Measurements from ENCODE around the gene TNFSF8. TPM values are rescaled to one million over a fixed set of nuclear protein-coding genes. Genes with fewer than 3 reads are reported as not detected.

TNFSF8 gene
- total and polyA plus RNA-seq, 2 of the 8 experiments (the other 6 are each of a cell fraction or from before 2014, with no cell fraction given), result not detected

DNA sequence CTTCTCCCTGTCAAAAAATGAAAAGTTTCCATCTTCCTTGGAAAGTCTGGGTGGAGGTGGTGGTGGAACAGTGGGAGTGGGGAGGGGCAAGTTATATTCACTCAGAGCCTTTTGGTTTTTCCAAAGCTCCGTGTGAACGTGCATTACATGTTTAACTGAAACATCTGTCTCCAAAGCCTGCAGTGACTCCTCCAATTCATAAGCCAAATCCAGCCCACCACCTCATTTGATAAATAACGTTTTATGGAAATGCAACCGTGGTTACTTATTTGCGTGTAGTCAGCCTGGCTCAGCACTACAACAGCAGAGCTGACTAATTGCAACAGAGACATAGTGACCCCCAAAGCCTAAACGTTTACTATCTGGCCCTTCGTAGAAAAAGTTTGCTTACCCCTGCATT, 13.9 kb downstream of the TNFSF8 start:
- CTCF ChIA-PET (ENCODE audit: partially characterized antibody), result interaction anchor here (0.7 to 16.1 kb wide), 3 partner anchors 7 to 178 kb away, joined by 3 to 234 read pairs (median 35); no protein-coding TSS in a partner anchor
- WGBS, 2 experiments (ENCODE audit: extremely low coverage in 1 of 2, insufficient coverage in 1 of 2, insufficient read length in 1 of 2, insufficient replicate concordance in 2 of 2, low coverage in 1 of 2, low lambda C conversion rate in 2 of 2, missing lambda C conversion rate in 1 of 2), result 69% methylated on average over 7 of the region's 7 CpGs; no CpG with 5 or more reads in 1 of the 2 experiments

More for the DNA sequence above, 13.9 kb downstream of the TNFSF8 start:
- H3K4me1 ChIP-seq (replicated peaks in 1 of 4; ENCODE audit: control insufficient read depth in 3 of 4, insufficient read depth in 4 of 4, low read length in 3 of 4), result peaks cover 0 to 2% (median 0%) of the 10 kb centered on the region in 4 experiments; a peak in 1 of 7 replicates
- H3K27ac ChIP-seq (ENCODE audit: low read depth, low read length), result no peak overlapping the region
- no peak overlapping the region for H3K23ac ChIP-seq (ENCODE audit: insufficient read length)
- H3K23me2 ChIP-seq (ENCODE audit: low read depth, low read length), result no peaks in the 10 kb centered on the region
- H2BK5ac ChIP-seq (ENCODE audit: low read depth, low read length), result no peak overlapping the region
- no peak overlapping the region for H3K9ac ChIP-seq (replicated peaks in 1 of 4; ENCODE audit: extremely low read depth in 1 of 4, low read depth in 3 of 4, low read length in 3 of 4)
- no peak overlapping the region for H2BK120ac ChIP-seq (replicated peaks; ENCODE audit: low read depth, low read length)
- no peak overlapping the region for H3K56ac ChIP-seq (replicated peaks; ENCODE audit: insufficient read length, low read depth, low read length)
- H3K4me2 ChIP-seq (ENCODE audit: insufficient read depth in 1 of 2, low read depth in 2 of 2, low read length in 2 of 2), result no peak overlapping the region
- H2BK15ac ChIP-seq (ENCODE audit: low read length), result no peak overlapping the region
- no peak overlapping the region for H2BK20ac ChIP-seq (ENCODE audit: low read length)
- H2BK12ac ChIP-seq (ENCODE audit: low read depth, low read length), result no peak overlapping the region
- no peak overlapping the region for H3K4ac ChIP-seq (replicated peaks; ENCODE audit: insufficient read length, low read depth, low read length)
- H4K8ac ChIP-seq (ENCODE audit: extremely low read depth, insufficient read depth, low read length), result no peak overlapping the region
- H2AK5ac ChIP-seq (ENCODE audit: low read depth, low read length), result no peak overlapping the region
- H2AFZ ChIP-seq (ENCODE audit: low read length), result no peak overlapping the region
- no peak overlapping the region for H4K91ac ChIP-seq (replicated peaks; ENCODE audit: insufficient read length, low read length)
- H3K27me3 ChIP-seq (replicated peaks in 1 of 4; ENCODE audit: control insufficient read depth in 3 of 4, extremely low read depth in 1 of 4, insufficient read depth in 3 of 4, low read length in 3 of 4), result peaks cover 14 to 46% (median 33%) of the 10 kb centered on the region in 4 experiments
- no peaks in the 10 kb centered on the region for H3K79me1 ChIP-seq (ENCODE audit: low read depth, low read length)
- no peak for TF ChIP-seq RXRA (IDR thresholded peaks at IDR 0.05; ENCODE audit: insufficient read depth, low read depth, low read length)
- TF ChIP-seq CTBP2 (IDR thresholded peaks at IDR 0.05; ENCODE audit: borderline replicate concordance, insufficient read depth, insufficient read length, low read length), result no peak
- no peak for TF ChIP-seq POU5F1 (IDR thresholded peaks at IDR 0.05; ENCODE audit: low read depth, low read length)
- no peak for TF ChIP-seq TEAD4 (IDR thresholded peaks at IDR 0.05; ENCODE audit: low read depth, low read length)
- TF ChIP-seq HDAC2 (IDR thresholded peaks at IDR 0.05; ENCODE audit: borderline replicate concordance in 1 of 2, low read depth in 2 of 2, low read length in 2 of 2), result no peak
- TF ChIP-seq RAD21 (IDR thresholded peaks at IDR 0.05 in 1 of 2, conservative IDR thresholded peaks at IDR 0.05 in 1 of 2; ENCODE audit: low read depth in 2 of 2, low read length in 2 of 2), result no peak
- no peak for TF ChIP-seq PHF8 (conservative IDR thresholded peaks at IDR 0.05; ENCODE audit: low read depth, low read length)
- no peak for TF ChIP-seq TAF1 (IDR thresholded peaks at IDR 0.05; ENCODE audit: low read depth, low read length)
- no peak for TF ChIP-seq RNF2 (IDR thresholded peaks at IDR 0.05; ENCODE audit: borderline replicate concordance, low read depth, low read length, missing control alignments, poor library complexity, severe bottlenecking)
- TF ChIP-seq, protein P1, sequence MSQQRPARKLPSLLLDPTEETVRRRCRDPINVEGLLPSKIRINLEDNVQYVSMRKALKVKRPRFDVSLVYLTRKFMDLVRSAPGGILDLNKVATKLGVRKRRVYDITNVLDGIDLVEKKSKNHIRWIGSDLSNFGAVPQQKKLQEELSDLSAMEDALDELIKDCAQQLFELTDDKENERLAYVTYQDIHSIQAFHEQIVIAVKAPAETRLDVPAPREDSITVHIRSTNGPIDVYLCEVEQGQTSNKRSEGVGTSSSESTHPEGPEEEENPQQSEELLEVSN (IDR thresholded peaks at IDR 0.05), result no peak
- TF ChIP-seq SRF (IDR thresholded peaks at IDR 0.05; ENCODE audit: low read depth, low read length), result no peak
- TF ChIP-seq JUN (IDR thresholded peaks at IDR 0.05; ENCODE audit: low read depth, low read length), result no peak
- POLR2A ChIA-PET (ENCODE audit: partially characterized antibody), result no interaction called here
- no peak overlapping the region for H3K4me3 ChIP-seq (ENCODE audit: extremely low read depth in 1 of 4, insufficient read depth in 2 of 4, low read depth in 3 of 4, low read length in 4 of 4)
- no peaks in the 10 kb centered on the region for H3K79me2 ChIP-seq (ENCODE audit: control insufficient read depth in 1 of 2, insufficient read depth in 2 of 2, low read length in 2 of 2)
- FAIRE-seq (no peak), DNase-seq (ENCODE audit: low read depth in 1 of 2, low spot score in 2 of 2) (no peak)
- H4K20me1 ChIP-seq (replicated peaks in 1 of 2; ENCODE audit: control insufficient read depth in 1 of 2, insufficient read depth in 2 of 2, low read length in 2 of 2), result no peaks in the 10 kb centered on the region
- H3K14ac ChIP-seq (ENCODE audit: insufficient read length), result no peak overlapping the region
- H4K5ac ChIP-seq (ENCODE audit: insufficient read length, low read depth, low read length), result no peak overlapping the region
- no peak overlapping the region for H3K18ac ChIP-seq (ENCODE audit: extremely low read depth, low read length)
- H3K36me3 ChIP-seq (ENCODE audit: control insufficient read depth in 2 of 4, insufficient read depth in 4 of 4, low read length in 3 of 4), result no peaks in the 10 kb centered on the region; a peak in 1 of 8 replicates
- H3K9me3 ChIP-seq (ENCODE audit: insufficient read depth in 2 of 2, low read depth in 1 of 2, low read length in 1 of 2), result no peaks in the 10 kb centered on the region

All from H1 (cell line).